ENCODE measurements around the gene LIPH.

The LIPH gene

GRCh38 chr3:185539934-185540333, 12.5 kb downstream of the LIPH start:
- no peak for DNase-seq

- DNase-seq: peak; percentile 50 to 58
These were observed 14.9 kb downstream of the LIPH start for GRCh38 chr3:185537369-185537970.

GRCh38 chr3:185534511-185534910, 17.9 kb downstream of the LIPH start:
- no peak for DNase-seq

- no peak for DNase-seq
These were observed 19.5 kb downstream of the LIPH start for GRCh38 chr3:185532901-185533300.

GRCh38 chr3:185530856-185531255, 21.5 kb downstream of the LIPH start:
- no peak for DNase-seq

- no peak for DNase-seq
These were observed 23.9 kb downstream of the LIPH start for GRCh38 chr3:185528532-185528931.

- DNase-seq: no peak
These were observed 25.0 kb downstream of the LIPH start for GRCh38 chr3:185527364-185527763.

- no peak for DNase-seq
These were observed 25.9 kb downstream of the LIPH start for GRCh38 chr3:185526349-185526951.

- DNase-seq: no peak
These were observed 30.8 kb downstream of the LIPH start for GRCh38 chr3:185521349-185522138.

- no peak for DNase-seq
These were observed 33.4 kb downstream of the LIPH start for GRCh38 chr3:185519021-185519420.

- DNase-seq: no peak
These were observed 34.8 kb downstream of the LIPH start for GRCh38 chr3:185517387-185518130.

- no peak for DNase-seq
These were observed 40.7 kb downstream of the LIPH start for GRCh38 chr3:185511711-185512110.

- no peak for DNase-seq
These were observed 43.9 kb downstream of the LIPH start for GRCh38 chr3:185508335-185508991.

- DNase-seq: no peak
These were observed 44.5 kb downstream of the LIPH start for GRCh38 chr3:185507883-185508282.

- no peak for DNase-seq
These were observed 47.8 kb downstream of the LIPH start for GRCh38 chr3:185504636-185505035.

GRCh38 chr3:185503521-185503920, 48.9 kb downstream of the LIPH start:
- no peak for DNase-seq

- no peak for DNase-seq
These were observed 49.4 kb downstream of the LIPH start for GRCh38 chr3:185502987-185503386.

GRCh38 chr3:185498503-185499396, 53.6 kb downstream of the LIPH start, which contains the start of gene TMEM41A:
Gene TMEM41A, minus strand, starts transcription at chr3:185499035. Its CDS starts 74 bp downstream, at chr3:185498961.
- peak; percentile 94 to 95 for DNase-seq

- DNase-seq: no peak
These were observed 62.1 kb downstream of the LIPH start for GRCh38 chr3:185490241-185490640.

GRCh38 chr3:185489462-185489861, 62.9 kb downstream of the LIPH start:
- DNase-seq: no peak

- no peak for DNase-seq
These were observed 63.9 kb downstream of the LIPH start for GRCh38 chr3:185488465-185488864.

- DNase-seq: no peak
These were observed 66.0 kb downstream of the LIPH start for GRCh38 chr3:185486394-185486793.

All from activated T-cell treated with anti-CD3 and anti-CD28 coated beads, Interleukin-2, amount 50 U/mL, for 48 hours (primary cell).